ENCODE data around the gene PPP1R26. TPM values are rescaled to one million over a fixed set of nuclear protein-coding genes. Genes with fewer than 3 reads are reported as not detected.

Gene PPP1R26
- total and polyA plus RNA-seq, 9 of the 15 experiments (the other 6 are each of a cell fraction or from before 2014, with no cell fraction given) = 0.77 to 26.8 (median 9.3) TPM

GRCh38 chr9:135463140-135463539 is 16.4 kb upstream of the PPP1R26 start (continued):
- TF ChIP-seq ATF4 (CRISPR knock-in tag; IDR thresholded peaks at IDR 0.05) = no peak

GRCh38 chr9:135464181-135464580 is 15.4 kb upstream of the PPP1R26 start:
- Histone ChIP-seq H3K36me3 (ENCODE audit: control insufficient read depth, insufficient read depth, low read length) (no peaks in the 10 kb centered on the region), H3K79me2 (ENCODE audit: control insufficient read depth, insufficient read depth, low read length) (no peaks in the 10 kb centered on the region), H3K9me3 (replicated peaks; ENCODE audit: control insufficient read depth, insufficient read depth, low read depth, low read length) (no peaks in the 10 kb centered on the region), H4K20me1 (replicated peaks; ENCODE audit: control insufficient read depth, insufficient read depth, low read length) (no peaks in the 10 kb centered on the region), H3K4me3 (no peak overlapping the region), H3K9ac (ENCODE audit: insufficient read depth in 1 of 2, low read depth in 2 of 2, low read length in 2 of 2) (peak overlapping the region in 1 of 2 experiments; percentile 43; a peak in 1 of 4 replicates), H3K4me1 (replicated peaks in 1 of 2; ENCODE audit: control insufficient read depth in 2 of 2, insufficient read depth in 2 of 2, low read length in 2 of 2) (peaks cover 18 to 35% of the 10 kb centered on the region in 2 experiments; a peak in 4 of 5 replicates), H3K4me2 (ENCODE audit: insufficient read depth, low read length) (no peak overlapping the region), H3K27me3 (ENCODE audit: control insufficient read depth in 2 of 2, insufficient read depth in 2 of 2, low read length in 2 of 2) (no peaks in the 10 kb centered on the region), H2AFZ (ENCODE audit: low read depth, low read length) (no peak overlapping the region), H3K9me1 (ENCODE audit: control insufficient read depth, insufficient read depth, low read length) (peaks cover 4% of the 10 kb centered on the region), H3K27ac (ENCODE audit: extremely low read depth, low read depth, low read length) (no peak overlapping the region)
- ChIA-PET POLR2A (interaction anchor here (0.5 to 1.7 kb wide), 4 partner anchors 10 to 817 kb away, joined by 3 to 8 read pairs (median 3); no protein-coding TSS in a partner anchor), CTCF (ENCODE audit: low intra/inter-chr PET ratio) (no interaction called here)
- intact Hi-C loops (cut with micrococcal nuclease) = no loop called here
- in situ Hi-C loops (cut with MboI) = no loop called here
- WGBS (ENCODE audit: insufficient coverage, low coverage, missing lambda C conversion rate) = 71% methylated on average over 6 of the region's 7 CpGs
- BruUV-seq (replicated peaks) = no TSS peak
- FAIRE-seq = no peak
- ATAC-seq = no peak
- DNase-seq (ENCODE audit: extremely low read depth in 1 of 4, low spot score in 3 of 4) = no peak
- no peak for TF ChIP-seq ZNF75A (CRISPR knock-in tag; IDR thresholded peaks at IDR 0.05)

Measured in K562 (cell line).